HT-29 (cell line): Measurements from ENCODE around the gene AEBP2. TPM values are rescaled to one million over a fixed set of nuclear protein-coding genes. Genes with fewer than 3 reads are reported as not detected.
"Not testable (repeated sequence)": the region's sequence is repeated elsewhere in the genome, so short reads cannot be mapped to it uniquely, and the experiment has no call there.

Source experiments
- DNase-seq: peaks from one replicate; pipeline ENCODE4 v3.0.0-alpha.2; 2015; ENCODE audit warnings: low spot score
- total RNA-seq: library from RNA; depleted of rRNA; stranded (reverse); fragments of >200 nt; shearing (Covaris generic); gene quantifications from 2 replicates; pipeline ENCODE4 v1.2.3, GENCODE V29; 2014

AEBP2 gene
- total RNA-seq, 1 experiment from 2014 or later = 10.7 TPM

DNA sequence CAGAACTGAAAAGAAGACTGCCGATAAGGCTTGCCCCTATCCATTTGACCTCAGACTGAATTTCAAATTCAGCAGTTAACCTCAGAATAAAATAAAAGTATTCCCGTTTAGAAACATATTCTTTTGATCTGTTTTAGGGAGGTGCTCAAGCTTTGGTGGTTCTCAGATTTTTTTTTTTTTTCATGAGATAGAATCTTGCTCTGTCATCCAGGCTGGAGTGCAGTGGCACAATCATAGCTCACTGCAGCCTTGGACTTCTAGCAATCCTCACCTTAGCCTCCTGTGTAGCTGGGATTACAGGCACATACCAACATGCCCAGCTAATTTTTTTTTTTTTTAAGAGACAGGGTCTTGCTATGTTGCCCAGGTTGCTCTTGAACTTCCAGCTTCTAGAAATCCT is 15.5 kb downstream of the AEBP2 start:
- DNase-seq = no peak

DNA sequence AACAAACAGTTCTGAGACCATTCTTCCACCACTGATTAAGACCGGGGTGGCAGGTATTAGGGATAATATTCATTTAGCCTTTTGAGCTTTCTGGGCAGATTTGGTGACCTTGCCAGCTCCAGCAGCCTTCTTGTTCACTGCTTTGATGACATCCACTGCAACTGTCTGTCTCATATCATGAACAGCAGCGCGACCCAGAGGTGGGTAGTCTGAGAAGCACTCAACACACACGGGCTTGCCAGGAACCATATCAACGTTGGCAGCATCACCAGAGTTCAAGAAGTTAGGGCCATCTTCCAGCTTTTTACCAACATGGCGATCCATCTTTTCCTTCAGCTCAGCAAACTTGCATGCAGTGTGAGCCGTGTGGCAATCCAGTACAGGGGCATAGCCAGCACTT is 16.9 kb downstream of the AEBP2 start:
- no peak for DNase-seq

DNA sequence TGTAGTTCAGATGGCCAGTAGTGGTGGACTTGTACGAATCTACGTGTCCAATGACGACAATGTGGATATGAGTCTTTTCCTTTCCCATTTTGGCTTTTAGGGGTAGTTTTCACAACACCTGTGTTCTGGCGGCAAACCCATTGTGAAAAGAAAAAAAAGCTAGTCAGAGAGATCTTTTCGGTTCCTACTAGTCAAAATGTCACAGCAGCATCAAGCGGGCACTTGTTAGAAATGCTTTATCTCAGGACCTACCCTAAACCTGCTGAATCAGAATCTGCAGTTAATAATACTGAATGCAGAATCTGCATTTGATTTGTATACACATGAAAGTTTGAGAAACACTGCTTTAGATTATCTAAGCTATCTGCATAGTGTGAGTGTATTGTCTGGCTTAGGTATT is 18.3 kb downstream of the AEBP2 start:
- no peak for DNase-seq

- DNase-seq = no peak
These were observed 19.4 kb downstream of the AEBP2 start for GRCh38 chr12:19458733-19459132.

- no peak for DNase-seq
These were observed 22.7 kb downstream of the AEBP2 start for GRCh38 chr12:19461999-19462398.

- no peak for DNase-seq
These were observed 23.1 kb downstream of the AEBP2 start for GRCh38 chr12:19462406-19462805.

DNA sequence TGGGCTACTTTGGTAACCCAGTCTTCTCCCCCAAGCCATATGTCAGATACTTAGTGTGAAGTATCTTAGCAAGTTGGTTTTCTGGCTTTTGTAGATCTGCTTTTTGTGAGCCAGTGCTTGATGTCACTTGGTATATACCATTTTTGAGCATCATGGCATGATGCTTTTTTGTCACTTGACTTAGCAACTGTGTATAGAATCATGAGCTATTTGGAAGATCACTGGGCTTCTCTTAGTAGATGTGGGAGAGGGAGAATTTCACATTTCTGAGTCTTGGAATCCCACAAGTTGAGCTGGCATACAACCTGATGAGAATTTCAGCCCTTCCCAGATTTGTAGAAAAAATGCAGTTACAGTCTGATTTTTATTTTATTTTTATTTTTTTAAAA is 24.9 kb downstream of the AEBP2 start:
- DNase-seq = no peak

DNA sequence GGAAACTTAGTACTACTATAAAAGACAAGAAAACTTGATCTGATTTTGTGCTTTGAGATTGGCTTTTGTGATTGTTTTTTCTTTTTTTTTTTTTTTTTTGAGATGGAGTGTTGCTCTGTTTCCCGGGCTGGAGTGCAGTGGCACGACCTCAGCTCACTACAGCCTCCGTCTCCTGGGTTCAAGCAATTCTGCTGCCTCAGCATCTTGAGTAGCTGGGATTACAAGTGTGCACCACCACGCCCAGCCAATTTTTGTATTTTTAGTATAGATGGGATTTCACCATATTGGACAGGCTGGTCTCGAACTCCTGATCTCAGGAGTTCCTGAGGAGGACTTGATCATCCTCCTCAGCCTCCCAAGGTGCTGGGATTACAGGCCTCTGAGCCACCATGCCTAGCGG is 26.4 kb downstream of the AEBP2 start:
- no peak for DNase-seq

DNA sequence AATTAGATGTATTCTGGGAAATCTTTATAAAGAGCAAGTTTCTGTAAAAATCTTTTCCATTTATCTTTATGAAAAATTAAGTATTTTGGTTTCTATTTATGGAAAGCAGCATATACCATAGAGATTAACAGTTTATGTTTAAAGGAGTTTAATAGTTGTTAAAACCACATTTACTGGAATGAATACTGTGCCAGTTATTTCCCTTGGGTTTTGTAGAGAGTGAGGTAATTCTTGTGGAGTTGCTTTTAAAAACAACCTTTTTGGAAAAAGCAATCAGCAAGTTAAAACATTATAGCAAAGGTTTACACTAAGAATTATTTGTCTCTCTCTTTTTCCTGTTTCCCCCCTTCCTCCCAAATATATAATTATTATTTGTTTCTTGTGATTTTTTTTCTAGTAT is 34.9 kb downstream of the AEBP2 start:
- DNase-seq = no peak

DNA sequence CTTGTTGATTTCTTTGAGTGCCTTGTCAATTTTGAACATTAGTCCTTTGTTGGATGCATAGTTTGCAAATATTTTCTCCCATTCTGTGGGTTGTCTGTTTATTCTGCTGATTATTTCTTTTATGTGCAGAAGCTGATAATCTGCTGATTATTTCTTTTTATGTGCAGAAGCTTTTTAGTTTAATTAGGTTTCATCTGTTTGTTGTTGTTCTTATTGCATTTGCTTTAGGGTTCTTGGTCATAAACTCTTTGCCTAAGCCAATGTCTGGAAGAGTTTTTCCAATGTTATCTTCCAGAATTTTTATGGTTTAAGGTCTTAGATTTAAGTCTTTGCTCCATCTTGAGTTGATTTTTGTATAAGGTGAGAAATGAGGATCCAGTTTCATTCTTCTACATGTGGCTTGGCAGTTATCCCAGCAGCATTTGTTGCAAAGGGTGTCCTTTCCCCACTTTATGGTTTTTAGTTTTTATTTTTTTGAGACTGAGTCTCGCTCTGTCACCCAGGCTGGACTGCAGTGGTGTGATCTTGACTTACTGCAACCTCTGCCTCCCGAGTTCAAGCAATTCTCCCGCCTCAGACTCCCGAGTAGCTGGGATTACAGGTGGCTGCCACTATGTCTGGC is 36.7 kb downstream of the AEBP2 start:
- not testable (repeated sequence) for DNase-seq

DNA sequence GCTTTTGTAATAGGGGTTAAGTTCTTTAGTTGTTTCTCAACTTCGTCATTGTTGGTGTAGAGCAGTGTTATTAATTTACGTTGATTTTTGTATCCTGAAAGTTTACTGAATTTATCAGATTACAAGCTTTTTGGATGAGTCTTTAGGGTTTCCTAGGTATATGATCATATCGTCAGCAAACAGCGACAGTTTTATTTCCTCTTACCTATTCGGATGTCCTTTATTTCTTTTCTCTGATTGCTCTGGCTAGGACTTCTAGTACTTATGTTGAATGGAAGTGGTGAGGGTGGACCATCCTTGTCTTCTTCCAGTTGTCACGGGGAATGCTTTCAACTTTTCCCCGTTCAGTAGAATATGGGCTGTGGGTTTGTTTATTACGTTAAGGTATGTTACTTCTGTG is 37.8 kb downstream of the AEBP2 start:
- no peak for DNase-seq

GRCh38 chr12:19480459-19480858 is 41.2 kb downstream of the AEBP2 start:
- no peak for DNase-seq

DNA sequence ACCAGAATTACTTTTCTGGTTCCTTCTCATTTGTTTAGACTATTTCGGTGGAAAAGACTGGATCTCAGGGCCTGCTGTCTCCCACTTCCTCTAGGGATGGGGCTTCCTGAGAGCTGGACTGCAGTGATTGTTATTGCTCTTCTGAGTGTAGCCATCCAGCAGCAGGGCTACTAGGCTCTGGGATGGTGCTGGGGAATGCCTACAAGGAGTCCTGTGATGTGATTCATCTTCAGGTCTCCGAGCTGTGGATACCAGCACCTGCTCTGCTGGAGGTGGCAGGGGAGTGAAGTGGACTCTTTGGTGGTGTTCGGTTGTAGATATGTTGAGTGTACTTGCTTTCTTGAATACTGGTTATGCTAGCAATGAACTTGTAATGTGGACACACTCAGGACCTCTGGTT is 42.7 kb downstream of the AEBP2 start:
- no peak for DNase-seq

DNA sequence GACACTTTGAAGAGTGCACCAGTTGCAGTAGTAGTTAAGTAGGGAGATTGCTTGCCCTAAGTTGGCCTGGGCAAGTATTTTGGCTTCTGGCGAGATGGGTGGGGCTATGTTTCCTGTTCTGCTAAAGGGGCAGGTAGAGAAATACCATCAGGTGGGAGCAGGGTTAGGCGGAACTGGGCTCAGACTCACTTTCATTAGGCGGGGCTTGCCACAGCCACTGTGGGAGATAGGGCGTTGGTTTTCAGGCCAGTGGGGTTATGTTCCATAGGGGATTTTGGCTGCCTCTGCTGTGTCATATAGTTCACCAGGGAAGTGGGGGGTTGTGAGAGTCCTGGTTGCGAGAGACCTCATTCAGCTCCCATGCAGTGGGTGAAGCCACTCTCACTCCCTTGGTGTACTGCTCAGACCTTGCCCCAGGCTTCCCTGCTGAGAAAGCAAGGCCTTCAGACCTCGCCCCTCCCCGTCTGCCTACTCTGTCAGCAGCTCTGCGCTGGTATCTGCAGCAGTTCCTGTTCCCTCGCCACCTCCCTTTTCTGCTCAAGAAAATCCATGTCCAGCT is 43.3 kb downstream of the AEBP2 start:
- DNase-seq = no peak

- no peak for DNase-seq
These were observed 44.4 kb downstream of the AEBP2 start for GRCh38 chr12:19483727-19484126.

DNA sequence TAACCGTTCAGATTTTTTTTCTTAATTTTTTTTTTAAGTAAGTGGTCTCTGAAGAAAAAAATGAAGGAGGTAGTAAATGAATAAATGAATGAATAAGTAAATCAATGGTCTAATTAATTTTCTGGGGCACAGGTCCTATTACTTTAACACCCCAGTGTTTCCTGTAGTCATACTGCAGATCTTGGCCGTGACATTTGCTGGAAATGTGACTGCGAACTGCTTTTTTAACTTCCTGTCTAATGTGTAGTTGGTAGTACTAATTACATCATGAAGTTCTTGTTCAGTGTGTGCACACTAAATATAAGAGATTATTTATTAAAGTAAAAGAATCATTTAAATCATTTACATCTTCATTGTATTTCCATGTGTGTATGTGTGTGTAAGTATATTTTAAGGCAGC is 45.4 kb downstream of the AEBP2 start:
- no peak for DNase-seq

DNA sequence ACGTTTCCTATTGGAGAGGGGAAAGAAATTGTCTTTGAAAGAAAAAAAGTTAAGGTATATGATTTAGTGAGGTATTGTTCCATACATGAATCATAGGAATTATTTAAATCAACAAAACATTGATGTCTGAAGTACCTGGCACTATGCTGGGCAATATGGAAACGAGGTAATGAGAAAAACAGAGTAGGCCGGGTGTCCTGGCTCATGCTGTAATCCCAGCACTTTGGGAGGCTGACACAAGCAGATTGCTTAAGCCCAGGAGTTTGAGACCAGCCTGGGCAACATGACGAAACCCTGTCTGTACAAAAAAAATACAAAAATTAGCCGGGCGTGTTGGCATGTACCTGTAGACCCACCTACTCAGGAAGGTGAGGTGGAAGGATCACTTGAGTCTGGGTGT is 45.9 kb downstream of the AEBP2 start:
- DNase-seq = no peak

DNA sequence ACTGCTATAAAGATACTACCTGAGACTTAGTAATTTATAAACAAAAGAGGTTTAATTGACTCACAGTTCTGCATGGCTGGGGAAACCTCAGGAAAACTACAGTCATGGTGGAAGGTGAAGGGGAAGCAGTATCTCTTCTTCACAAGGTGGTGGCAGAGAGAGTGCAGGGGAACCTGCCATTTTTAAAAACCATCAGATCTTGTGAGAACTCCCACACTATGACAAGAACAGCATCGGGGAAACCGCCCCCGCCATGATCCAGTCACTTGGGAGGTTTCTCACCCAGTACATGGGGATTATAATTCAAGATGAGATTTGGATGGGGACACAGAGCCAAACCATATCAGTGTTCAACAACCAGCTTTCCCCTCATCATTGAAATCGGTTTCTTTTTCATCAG is 49.9 kb downstream of the AEBP2 start:
- DNase-seq = no peak

- no peak for DNase-seq
These were observed 51.6 kb downstream of the AEBP2 start for GRCh38 chr12:19490908-19491307.

- DNase-seq = no peak
These were observed 52.6 kb downstream of the AEBP2 start for GRCh38 chr12:19491863-19492262.

DNA sequence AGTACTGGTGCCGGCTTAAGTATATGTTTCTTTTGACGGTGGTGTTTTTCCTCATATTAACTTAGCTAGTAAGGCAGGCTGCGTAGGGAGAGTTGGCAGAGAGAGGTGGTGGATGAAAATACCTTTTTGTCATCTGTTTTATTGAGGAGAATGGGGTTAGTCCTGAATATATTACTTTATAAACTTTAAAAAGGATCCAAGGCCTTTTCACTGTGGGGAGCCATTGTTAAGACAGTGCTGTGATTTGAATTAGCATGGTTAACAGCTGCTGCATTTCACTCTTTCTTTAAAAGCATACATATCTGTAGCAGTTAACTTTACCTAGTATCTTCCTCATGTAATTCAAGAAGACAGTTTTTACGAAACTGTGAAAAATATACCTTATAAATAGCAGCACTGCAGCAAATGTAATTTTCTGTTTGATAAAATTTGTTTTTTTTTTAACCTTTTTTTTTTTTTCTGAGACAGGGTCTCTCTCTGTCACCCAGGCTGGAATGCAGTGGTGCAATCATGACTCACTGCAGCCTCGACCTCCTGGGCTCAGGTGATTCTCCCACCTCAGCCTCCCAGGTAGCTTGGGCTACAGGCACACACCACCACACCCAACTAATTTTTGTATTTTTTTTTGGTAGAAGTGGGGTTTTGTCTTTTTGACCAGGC is 57.1 kb downstream of the AEBP2 start:
- DNase-seq = no peak

DNA sequence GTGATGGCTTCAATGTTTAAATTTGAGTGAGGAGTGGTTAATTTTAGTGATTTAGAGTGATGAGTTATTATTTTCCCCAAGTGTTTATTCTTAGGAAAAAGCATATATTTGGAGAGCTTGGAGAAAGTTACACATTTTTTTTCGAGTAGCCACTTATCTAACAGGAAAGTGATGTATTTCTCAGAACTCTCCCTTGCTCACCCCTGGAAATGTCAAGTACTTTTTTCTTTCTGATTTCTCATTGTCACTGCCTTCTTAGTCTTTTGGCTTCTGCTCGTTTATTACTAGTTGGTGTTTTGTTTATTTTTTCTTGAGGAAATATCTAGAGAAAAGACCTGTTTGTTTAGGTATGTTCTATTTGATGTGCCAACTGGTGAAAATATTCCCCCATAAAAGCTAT is 58.8 kb downstream of the AEBP2 start:
- DNase-seq = no peak

DNA sequence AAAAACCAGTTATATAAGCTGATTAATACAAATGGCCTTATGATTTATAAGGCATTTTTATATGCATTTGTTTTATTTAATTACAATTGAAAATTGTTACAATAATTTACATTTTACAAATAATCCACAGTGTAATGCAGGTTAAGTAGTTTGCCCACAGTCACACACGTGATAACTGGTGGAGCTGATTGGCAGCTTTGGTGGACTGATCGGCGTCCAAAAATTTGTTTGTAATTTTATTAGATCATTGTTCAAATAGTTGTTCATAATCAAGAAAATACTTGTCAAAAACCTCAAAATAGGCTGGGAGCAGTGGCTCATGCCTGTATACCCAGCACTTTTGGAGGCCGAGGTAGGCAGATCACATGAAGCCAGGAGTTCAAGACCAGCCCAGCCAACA is 59.7 kb downstream of the AEBP2 start:
- no peak for DNase-seq

- no peak for DNase-seq
These were observed 67.2 kb downstream of the AEBP2 start for GRCh38 chr12:19506497-19506896.
